SK-N-SH treated with all-trans-retinoic acid at 6 μM for 48 hours (cell line): ENCODE results near the gene HRAS.
A peak's percentile ranks its signal among the peaks of the same experiment; 100 is the strongest.

Experiments used
- ATAC-seq: fragments of 200-7000 bp; cut with Tn5 transposase; 3 replicates; pipeline ENCODE4 v1.9.1; 2020; ENCODE audit warnings: mild to moderate bottlenecking, moderate library complexity
- ARNTL ChIP-seq: fragments of 450-650 bp; formaldehyde crosslinking; IDR thresholded peaks from 2 replicates; pipeline ENCODE4 v1.5.0; 2020; ENCODE audit warnings: low read depth, mild to moderate bottlenecking, moderate library complexity, borderline replicate concordance
- BACH2 ChIP-seq: fragments of 250-450 bp; sonication (Bioruptor Pico); IDR thresholded peaks from 2 replicates; pipeline ENCODE4 v1.9.0; 2021; ENCODE audit warnings: mild to moderate bottlenecking, borderline replicate concordance
- CSDC2 ChIP-seq: fragments of 250-450 bp; sonication (Bioruptor Pico); IDR thresholded peaks from 2 replicates; pipeline ENCODE4 v1.5.0; 2020; ENCODE audit warnings: mild to moderate bottlenecking, moderate library complexity
- ESRRG ChIP-seq: fragments of 250-450 bp; sonication (Bioruptor Pico); IDR thresholded peaks from 2 replicates; pipeline ENCODE4 v1.6.1; 2021; ENCODE audit warnings: mild to moderate bottlenecking
- ISL1 ChIP-seq: fragments of 250-450 bp; sonication (Bioruptor Pico); IDR thresholded peaks from 2 replicates; pipeline ENCODE4 v2.1.2; 2022; ENCODE audit warnings: mild to moderate bottlenecking, moderate library complexity
- OSR1 ChIP-seq: fragments of 250-450 bp; sonication (Bioruptor Pico); IDR thresholded peaks from 2 replicates; pipeline ENCODE4 v1.8.0; 2022; ENCODE audit warnings: moderate library complexity, mild to moderate bottlenecking, inconsistent platforms
- PPARA ChIP-seq: fragments of 250-450 bp; sonication (Bioruptor Pico); IDR thresholded peaks from 2 replicates; pipeline ENCODE4 v1.5.0; 2020; ENCODE audit warnings: mild to moderate bottlenecking, borderline replicate concordance
- RARB ChIP-seq: fragments of 250-450 bp; sonication (Bioruptor Pico); IDR thresholded peaks from 2 replicates; pipeline ENCODE4 v1.8.0; 2021; ENCODE audit warnings: mild to moderate bottlenecking, moderate library complexity
- TCF4 ChIP-seq: fragments of 250-450 bp; sonication (Bioruptor Pico); IDR thresholded peaks from 2 replicates; pipeline ENCODE4 v1.8.0; 2021; ENCODE audit warnings: mild to moderate bottlenecking, moderate library complexity, borderline replicate concordance
- ZFP3 ChIP-seq: fragments of 250-450 bp; sonication (Bioruptor Pico); IDR thresholded peaks from 2 replicates; pipeline ENCODE4 v1.5.0; 2020; ENCODE audit warnings: mild to moderate bottlenecking, moderate library complexity
- ZNF565 ChIP-seq: fragments of 450-650 bp; formaldehyde crosslinking; conservative IDR thresholded peaks from 2 replicates; pipeline ENCODE4 v1.5.0; 2020; ENCODE audit warnings: low read depth, mild to moderate bottlenecking, moderate library complexity
- ZNF8 ChIP-seq: fragments of 450-650 bp; formaldehyde crosslinking; IDR thresholded peaks from 2 replicates; pipeline ENCODE4 v1.5.0; 2020; ENCODE audit warnings: mild to moderate bottlenecking, moderate library complexity
- TF ChIP-seq, protein P1 (sequence below): fragments of 250-450 bp; sonication (Bioruptor Pico); IDR thresholded peaks from 2 replicates; pipeline ENCODE4 v1.5.1; 2021; ENCODE audit warnings: mild to moderate bottlenecking, moderate library complexity
- TF ChIP-seq, protein P2 (sequence below): fragments of 250-450 bp; sonication (Bioruptor Pico); IDR thresholded peaks from 2 replicates; pipeline ENCODE4 v1.5.0; 2020; ENCODE audit warnings: mild to moderate bottlenecking, moderate library complexity
- TF ChIP-seq, protein P3 (sequence below): fragments of 250-450 bp; sonication (Bioruptor Pico); IDR thresholded peaks from 2 replicates; pipeline ENCODE4 v1.5.1; 2020; ENCODE audit warnings: low read depth, mild to moderate bottlenecking, moderate library complexity
- TF ChIP-seq, protein P4 (sequence below): fragments of 250-450 bp; sonication (Bioruptor Pico); IDR thresholded peaks from 2 replicates; pipeline ENCODE4 v1.8.0; 2020; ENCODE audit warnings: mild to moderate bottlenecking, moderate library complexity, borderline replicate concordance

Gene HRAS

DNA sequence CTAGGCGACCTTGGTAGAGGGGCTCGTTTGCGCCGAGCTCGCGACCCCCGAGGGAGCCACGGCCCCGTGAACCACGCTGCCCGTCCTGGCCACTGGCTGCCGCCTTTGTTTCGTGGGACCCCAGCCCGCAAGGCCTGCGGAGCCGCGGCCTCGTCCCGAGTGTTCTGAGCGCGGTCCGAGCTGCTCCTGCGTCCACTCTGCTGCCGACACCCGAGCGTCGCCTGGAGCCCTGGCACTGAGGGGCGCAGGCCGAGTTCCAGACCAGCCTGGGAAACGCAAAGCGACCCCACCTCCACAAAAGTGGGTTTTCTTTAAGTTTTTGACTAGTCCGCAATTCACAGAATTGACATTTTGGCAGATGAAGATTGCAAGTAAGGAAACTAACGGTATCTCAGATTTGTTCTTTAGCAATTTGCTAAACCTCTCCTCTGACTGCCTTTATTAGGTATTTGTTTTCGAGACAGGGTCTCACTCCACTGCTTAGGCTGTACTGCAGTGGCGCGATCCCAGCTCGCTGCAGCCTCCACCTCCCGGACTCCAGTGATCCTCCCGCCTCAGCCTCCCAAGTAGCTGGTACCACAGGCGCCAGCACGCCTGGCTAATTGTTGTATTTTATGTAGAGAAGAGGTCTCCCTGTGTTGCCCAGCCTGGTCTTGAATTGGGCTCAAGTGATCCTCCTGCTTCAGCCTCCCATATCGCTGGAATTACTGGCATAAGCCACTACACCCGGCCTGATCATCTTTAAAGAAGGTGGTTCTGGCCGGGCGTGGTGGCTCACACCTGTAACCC lies 27.5 kb downstream of the HRAS start (continued):
- TF ChIP-seq TCF4 (no peak), ZFP3 (CRISPR knock-in tag) (no peak), CSDC2 (CRISPR knock-in tag) (no peak), ZNF565 (CRISPR knock-in tag) (no peak), RARB (CRISPR knock-in tag) (no peak)
- TF ChIP-seq, protein P1, sequence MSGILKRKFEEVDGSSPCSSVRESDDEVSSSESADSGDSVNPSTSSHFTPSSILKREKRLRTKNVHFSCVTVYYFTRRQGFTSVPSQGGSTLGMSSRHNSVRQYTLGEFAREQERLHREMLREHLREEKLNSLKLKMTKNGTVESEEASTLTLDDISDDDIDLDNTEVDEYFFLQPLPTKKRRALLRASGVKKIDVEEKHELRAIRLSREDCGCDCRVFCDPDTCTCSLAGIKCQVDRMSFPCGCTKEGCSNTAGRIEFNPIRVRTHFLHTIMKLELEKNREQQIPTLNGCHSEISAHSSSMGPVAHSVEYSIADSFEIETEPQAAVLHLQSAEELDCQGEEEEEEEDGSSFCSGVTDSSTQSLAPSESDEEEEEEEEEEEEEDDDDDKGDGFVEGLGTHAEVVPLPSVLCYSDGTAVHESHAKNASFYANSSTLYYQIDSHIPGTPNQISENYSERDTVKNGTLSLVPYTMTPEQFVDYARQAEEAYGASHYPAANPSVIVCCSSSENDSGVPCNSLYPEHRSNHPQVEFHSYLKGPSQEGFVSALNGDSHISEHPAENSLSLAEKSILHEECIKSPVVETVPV (CRISPR knock-in tag), result no peak

DNA sequence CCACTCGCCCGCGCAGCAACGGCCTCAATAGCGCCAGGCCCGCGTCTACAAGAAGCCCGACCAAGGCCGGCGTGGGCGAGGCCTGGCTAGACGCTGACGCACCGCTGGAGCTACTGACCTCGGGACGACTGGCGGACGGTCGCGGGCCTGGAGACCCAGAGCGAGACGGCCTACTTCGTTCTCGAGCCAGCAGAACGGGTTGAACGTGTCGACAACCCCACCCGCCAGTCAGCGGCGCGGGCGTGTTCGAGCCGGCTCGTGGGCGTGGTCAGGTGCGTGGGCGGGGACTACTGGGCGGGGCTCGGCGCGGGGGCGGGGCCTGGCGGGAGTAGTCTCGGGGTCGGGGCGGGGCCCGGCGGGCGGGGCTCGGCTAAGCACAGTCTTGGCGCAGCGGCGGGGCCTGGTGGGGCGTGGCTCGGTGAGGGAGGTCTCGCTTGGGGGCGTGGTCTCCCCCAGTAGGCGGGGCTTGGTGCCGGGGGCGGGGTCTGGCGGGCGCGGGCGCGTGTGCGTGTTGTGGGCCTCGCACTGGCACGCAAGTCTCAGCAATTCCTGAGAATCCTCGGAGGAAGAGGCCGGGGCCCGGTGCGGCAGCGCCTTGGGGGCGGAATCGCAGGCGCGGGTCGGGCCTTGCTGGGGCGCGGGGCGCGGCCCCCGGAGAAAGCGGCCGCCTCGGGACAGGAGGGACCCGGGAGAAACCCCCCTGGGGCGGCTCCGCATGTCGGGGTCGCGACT lies 28.2 kb downstream of the HRAS start, which contains the start of gene RNH1:
TSS of gene RNH1 (minus strand) at position 248 of the 732 bp plus-strand sequence. CDS start 5,080 bp downstream, outside the sequence.
- peak; percentile 81 for ATAC-seq

DNA sequence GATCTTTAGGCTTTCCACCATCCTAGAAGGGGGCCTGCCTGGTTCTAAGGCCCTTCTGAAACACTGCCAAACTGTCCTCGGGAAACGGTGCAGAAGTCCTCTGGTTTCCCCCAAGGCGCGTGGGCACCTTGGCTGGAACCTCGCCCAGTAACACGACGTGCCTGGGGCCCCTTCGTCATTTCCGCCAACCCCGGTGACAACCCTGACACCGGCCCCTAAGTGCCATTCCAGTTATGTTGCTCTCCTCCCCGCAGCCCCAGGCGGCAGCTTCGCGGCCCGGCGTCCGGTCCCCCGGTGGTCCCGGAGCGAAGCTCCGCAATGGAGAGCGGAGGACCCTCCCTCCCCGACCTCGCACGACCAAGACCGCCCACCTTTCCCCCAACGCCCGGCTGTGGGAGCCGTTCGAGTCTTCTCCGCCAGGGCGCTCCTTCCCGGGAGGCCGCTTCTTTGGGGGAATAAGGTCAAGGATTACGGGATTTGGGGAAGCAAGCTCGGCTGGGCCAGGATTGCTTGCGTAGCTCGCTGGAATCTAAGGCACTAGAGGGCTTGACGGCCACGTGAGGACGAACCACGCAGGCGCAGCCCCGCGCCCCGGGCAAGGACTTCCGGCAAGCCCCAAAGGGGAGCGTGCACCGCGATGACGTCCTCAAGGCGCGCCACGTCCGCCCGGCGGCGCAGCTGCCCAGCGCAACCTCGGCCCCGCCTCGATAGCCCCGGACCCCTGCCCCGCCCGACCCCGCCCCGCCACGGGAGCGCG lies 29.0 kb downstream of the HRAS start:
- no peak for TF ChIP-seq BACH2
- TF ChIP-seq, protein P1 (CRISPR knock-in tag), result 0 out of 2 replicates have a peak, but pooled peaks have one; percentile 31
- peak; percentile 18; the same call in 1 of the 2 replicates for TF ChIP-seq ISL1 (CRISPR knock-in tag)
- TF ChIP-seq, all 23 proteins: peak for 2
- peak; percentile 81 for ATAC-seq

More for the DNA sequence above, 28.2 kb downstream of the HRAS start, which contains the start of gene RNH1:
- no peak for TF ChIP-seq ARNTL (CRISPR knock-in tag)
- no peak for TF ChIP-seq ZNF8 (CRISPR knock-in tag)

DNA sequence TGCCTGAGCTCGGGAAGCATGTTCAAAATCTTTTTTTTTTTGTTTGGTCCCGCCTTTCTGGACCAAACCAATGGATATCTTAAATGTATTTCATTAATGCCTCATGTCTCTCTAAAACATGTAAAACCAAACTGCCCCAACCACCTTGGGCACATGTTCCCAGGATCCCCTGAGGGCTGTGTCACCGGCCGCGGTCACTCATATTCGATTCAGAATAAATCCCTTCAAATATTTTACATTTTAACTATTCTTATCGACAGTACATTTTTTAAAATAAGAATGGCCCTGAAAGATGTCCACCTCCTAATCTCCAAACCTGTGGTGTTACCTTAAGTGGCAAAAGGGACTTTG lies 30.4 kb downstream of the HRAS start:
- TF ChIP-seq OSR1 (CRISPR knock-in tag) (no peak), ESRRG (CRISPR knock-in tag) (no peak), PPARA (no peak)
- ATAC-seq, result no peak

DNA sequence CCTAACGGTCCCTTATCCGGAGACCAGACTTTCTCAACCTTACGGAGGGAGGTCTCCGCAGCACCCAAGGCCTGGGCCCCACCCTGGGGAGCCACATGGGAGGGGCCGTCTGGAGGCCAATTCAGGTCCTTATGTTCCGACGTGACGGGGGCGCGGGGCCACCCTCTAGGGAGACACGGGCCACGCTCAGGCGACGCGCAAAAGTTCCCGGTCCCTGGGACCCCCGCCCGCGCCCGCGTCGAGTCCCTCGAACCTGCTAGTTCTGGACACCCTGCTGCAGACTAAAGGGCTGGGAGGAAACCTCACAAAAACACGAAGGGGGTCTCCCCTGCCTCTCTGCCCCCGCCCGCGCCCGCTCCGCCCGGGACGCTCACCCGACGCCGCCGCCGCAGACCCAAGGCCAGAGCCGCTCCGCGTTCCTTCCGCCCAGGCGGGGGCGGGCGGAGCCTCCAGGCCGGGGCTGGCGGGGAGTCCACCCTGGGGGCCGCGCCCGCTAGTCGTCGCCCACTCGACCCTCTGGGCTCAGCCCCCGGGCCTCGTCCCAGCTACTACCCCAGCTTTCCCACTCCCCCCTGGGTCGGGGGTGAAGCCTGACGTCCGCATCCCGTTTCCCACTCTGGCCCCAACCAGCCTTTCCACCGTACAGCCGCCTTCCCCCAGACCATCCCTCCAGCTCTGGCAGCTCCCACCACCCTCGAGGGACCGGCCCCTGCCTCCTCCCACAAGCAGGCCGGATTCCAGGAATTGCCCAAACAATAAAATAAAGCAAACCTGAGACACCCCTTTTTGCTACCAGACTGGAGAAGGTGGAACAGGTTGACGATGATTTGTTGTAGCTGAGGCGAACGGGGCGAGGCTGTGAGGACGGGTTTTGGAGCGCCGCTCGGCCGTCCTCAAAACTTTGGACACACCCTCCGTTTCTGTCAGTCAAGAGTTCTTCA lies 31.1 kb downstream of the HRAS start:
- ATAC-seq, result no peak
- no peak for TF ChIP-seq PPARA
- TF ChIP-seq, protein P2, sequence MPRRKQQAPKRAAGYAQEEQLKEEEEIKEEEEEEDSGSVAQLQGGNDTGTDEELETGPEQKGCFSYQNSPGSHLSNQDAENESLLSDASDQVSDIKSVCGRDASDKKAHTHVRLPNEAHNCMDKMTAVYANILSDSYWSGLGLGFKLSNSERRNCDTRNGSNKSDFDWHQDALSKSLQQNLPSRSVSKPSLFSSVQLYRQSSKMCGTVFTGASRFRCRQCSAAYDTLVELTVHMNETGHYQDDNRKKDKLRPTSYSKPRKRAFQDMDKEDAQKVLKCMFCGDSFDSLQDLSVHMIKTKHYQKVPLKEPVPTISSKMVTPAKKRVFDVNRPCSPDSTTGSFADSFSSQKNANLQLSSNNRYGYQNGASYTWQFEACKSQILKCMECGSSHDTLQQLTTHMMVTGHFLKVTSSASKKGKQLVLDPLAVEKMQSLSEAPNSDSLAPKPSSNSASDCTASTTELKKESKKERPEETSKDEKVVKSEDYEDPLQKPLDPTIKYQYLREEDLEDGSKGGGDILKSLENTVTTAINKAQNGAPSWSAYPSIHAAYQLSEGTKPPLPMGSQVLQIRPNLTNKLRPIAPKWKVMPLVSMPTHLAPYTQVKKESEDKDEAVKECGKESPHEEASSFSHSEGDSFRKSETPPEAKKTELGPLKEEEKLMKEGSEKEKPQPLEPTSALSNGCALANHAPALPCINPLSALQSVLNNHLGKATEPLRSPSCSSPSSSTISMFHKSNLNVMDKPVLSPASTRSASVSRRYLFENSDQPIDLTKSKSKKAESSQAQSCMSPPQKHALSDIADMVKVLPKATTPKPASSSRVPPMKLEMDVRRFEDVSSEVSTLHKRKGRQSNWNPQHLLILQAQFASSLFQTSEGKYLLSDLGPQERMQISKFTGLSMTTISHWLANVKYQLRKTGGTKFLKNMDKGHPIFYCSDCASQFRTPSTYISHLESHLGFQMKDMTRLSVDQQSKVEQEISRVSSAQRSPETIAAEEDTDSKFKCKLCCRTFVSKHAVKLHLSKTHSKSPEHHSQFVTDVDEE, result no peak
- TF ChIP-seq RARB (CRISPR knock-in tag), result no peak
- TF ChIP-seq ARNTL (CRISPR knock-in tag), result no peak
- TF ChIP-seq, protein P3, sequence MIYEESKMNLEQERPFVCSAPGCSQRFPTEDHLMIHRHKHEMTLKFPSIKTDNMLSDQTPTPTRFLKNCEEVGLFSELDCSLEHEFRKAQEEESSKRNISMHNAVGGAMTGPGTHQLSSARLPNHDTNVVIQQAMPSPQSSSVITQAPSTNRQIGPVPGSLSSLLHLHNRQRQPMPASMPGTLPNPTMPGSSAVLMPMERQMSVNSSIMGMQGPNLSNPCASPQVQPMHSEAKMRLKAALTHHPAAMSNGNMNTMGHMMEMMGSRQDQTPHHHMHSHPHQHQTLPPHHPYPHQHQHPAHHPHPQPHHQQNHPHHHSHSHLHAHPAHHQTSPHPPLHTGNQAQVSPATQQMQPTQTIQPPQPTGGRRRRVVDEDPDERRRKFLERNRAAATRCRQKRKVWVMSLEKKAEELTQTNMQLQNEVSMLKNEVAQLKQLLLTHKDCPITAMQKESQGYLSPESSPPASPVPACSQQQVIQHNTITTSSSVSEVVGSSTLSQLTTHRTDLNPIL (CRISPR knock-in tag), result no peak
- TF ChIP-seq, protein P1 (CRISPR knock-in tag), result no peak
- TF ChIP-seq ISL1 (CRISPR knock-in tag), result no peak
- TF ChIP-seq, protein P4, sequence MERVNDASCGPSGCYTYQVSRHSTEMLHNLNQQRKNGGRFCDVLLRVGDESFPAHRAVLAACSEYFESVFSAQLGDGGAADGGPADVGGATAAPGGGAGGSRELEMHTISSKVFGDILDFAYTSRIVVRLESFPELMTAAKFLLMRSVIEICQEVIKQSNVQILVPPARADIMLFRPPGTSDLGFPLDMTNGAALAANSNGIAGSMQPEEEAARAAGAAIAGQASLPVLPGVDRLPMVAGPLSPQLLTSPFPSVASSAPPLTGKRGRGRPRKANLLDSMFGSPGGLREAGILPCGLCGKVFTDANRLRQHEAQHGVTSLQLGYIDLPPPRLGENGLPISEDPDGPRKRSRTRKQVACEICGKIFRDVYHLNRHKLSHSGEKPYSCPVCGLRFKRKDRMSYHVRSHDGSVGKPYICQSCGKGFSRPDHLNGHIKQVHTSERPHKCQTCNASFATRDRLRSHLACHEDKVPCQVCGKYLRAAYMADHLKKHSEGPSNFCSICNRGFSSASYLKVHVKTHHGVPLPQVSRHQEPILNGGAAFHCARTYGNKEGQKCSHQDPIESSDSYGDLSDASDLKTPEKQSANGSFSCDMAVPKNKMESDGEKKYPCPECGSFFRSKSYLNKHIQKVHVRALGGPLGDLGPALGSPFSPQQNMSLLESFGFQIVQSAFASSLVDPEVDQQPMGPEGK (CRISPR knock-in tag), result no peak
- TF ChIP-seq ZNF8 (CRISPR knock-in tag), result no peak
